PC-9 (cell line): Measurements from ENCODE around the gene TULP4.
"Not testable (repeated sequence)": the region's sequence is repeated elsewhere in the genome, so short reads cannot be mapped to it uniquely, and the experiment has no call there.

Source experiments
- EZH2 ChIP-seq: fragments of 200-600 bp; sonication (generic); IDR thresholded peaks from 2 replicates; pipeline ENCODE4 v1.8.0; 2017; ENCODE audit warnings: antibody characterized with exemption, low read depth
- TF ChIP-seq, protein P1 (sequence below): fragments of 200-600 bp; sonication (generic); conservative IDR thresholded peaks from 2 replicates; pipeline ENCODE4 v1.6.1; 2017; ENCODE audit warnings: mixed run types, antibody characterized with exemption, mild to moderate bottlenecking, moderate library complexity

DNA sequence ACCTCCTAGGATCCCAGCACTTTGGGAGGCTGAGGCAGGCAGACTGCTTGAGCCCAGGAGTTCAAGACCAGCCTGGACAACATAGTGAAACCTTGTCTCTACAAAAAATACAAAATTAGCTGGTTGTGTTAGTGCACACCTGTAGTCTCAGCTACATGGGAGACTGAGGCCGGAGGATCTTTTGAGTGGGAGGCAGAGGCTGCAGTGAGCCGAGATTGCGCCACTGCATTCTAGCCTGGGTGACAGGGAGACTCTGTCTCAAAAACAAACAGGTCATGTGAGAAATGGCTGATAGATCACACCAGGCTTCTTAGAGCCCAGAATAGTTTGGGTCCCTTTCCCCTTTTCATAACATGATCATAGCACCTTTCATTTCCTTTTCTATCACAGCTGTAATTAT lies 244.8 kb downstream of the TULP4 start:
- TF ChIP-seq, protein P1, sequence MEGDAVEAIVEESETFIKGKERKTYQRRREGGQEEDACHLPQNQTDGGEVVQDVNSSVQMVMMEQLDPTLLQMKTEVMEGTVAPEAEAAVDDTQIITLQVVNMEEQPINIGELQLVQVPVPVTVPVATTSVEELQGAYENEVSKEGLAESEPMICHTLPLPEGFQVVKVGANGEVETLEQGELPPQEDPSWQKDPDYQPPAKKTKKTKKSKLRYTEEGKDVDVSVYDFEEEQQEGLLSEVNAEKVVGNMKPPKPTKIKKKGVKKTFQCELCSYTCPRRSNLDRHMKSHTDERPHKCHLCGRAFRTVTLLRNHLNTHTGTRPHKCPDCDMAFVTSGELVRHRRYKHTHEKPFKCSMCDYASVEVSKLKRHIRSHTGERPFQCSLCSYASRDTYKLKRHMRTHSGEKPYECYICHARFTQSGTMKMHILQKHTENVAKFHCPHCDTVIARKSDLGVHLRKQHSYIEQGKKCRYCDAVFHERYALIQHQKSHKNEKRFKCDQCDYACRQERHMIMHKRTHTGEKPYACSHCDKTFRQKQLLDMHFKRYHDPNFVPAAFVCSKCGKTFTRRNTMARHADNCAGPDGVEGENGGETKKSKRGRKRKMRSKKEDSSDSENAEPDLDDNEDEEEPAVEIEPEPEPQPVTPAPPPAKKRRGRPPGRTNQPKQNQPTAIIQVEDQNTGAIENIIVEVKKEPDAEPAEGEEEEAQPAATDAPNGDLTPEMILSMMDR = not testable (repeated sequence)
- TF ChIP-seq EZH2 = not testable (repeated sequence)
